HT1080 (cell line): Measurements from ENCODE around the gene PTPRN2. TPM values are rescaled to one million over a fixed set of nuclear protein-coding genes. Genes with fewer than 3 reads are reported as not detected.

Experiments
- DNase-seq: peaks from one replicate; pipeline ENCODE4 v3.0.0-alpha.2; 2015; ENCODE audit warnings: low read depth
- total RNA-seq: library from RNA; depleted of rRNA; stranded (reverse); fragments of >200 nt; shearing (Covaris generic); gene quantifications from 2 replicates; pipeline ENCODE4 v1.2.3, GENCODE V29; 2014

The PTPRN2 gene
- total RNA-seq, 1 experiment from 2014 or later: 0.31 TPM

DNA sequence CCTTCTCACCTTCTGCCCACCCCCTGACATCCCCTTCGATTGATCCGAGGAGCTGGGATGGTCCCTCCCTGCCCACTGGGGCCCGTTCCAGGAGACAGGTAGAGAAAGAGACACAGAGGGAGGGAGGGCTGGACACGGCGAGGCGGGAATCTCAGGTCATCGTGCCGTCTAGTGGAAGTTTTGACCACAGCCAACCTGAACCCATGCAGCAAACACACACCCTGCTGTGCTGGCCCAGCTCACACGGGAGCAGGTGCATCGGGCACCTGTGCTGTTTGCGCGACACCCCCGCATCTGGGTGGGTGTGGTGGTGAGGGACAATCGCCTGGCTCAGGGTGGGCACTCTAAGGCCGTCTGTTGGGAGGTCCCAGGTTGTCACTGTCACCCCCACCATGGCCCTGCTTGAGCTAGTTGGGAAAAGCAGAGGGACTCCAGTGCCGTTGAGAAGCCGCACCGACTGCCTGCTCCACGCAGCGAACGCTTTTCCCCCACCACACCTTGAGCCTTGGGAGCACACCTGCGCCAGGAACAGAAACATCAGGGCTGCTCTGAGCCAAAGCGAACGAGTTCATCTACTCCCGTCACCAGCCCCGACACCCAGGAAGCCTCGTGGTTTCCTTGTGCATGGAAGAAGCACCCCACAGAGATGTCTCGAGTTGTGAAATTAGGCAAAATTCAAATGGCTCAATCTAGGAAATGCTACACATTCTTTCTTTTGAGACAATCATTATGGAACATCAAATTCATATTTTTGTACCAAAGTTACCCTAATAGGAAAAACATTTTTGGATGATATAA lies 965.0 kb downstream of the PTPRN2 start:
- DNase-seq: no peak

DNA sequence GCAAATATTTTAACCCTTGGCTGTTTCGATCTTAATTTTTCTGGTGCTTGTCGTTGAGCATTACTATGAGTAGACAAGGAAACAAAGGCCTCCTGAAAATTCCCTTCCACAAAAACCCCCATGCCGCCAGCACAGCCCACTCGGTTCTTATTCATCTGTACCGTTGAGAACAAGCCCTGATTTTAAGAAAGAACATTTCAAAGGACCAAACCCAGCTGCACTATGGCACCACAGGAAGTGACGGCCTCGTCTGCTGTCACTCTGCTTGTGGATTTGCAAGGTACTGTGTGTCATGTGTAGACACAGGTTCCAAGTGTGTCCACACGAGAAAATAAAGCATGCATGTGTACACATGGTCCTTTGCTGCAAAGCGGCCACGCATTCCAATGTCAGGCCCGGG lies 965.6 kb downstream of the PTPRN2 start:
- no peak for DNase-seq

DNA sequence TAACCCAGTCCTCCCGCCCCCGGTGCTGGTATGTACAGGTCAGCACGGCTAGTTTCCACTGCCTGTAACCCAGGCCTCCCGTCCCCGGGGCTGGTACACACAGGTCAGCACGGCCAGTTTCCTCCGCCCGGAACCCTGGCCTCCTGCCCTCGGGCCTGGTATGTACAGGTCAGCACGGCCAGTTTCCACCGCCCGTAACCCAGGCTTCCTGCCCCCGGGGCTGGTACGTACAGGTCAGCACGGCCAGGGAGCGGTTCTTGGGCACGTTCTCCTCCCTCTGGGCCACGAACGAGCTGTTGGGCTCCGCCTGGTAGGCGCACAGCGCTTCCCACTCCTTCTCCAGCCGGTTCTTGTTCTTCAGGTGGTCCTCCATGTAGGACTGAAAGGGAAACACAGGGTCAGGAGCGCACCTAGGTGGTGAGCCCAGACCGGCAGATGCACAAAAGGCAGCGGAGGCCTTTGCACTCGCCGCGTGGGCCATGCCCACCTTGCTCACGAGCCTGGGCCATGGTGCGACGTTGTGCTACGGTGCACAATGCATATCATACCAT lies 966.4 kb downstream of the PTPRN2 start:
- DNase-seq: no peak

DNA sequence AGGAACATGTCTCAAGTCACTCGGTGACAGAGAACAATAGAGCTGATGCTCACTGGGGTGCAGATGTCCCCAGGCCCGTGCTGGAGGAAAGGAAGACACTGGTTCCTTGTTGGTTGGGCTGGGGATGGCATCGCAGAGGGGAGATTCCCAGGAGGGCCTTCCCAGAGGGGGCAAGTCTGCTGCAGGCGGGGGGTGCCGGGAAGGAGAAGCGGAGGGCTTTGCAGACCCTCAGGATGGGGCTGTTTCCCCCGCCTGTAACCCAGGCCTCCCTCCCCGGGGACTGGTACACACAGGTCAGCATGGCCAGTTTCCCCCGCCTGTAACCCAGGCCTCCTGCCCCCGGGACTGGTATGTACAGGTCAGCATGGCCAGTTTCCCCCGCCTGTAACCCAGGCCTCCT lies 967.0 kb downstream of the PTPRN2 start:
- no peak for DNase-seq

DNA sequence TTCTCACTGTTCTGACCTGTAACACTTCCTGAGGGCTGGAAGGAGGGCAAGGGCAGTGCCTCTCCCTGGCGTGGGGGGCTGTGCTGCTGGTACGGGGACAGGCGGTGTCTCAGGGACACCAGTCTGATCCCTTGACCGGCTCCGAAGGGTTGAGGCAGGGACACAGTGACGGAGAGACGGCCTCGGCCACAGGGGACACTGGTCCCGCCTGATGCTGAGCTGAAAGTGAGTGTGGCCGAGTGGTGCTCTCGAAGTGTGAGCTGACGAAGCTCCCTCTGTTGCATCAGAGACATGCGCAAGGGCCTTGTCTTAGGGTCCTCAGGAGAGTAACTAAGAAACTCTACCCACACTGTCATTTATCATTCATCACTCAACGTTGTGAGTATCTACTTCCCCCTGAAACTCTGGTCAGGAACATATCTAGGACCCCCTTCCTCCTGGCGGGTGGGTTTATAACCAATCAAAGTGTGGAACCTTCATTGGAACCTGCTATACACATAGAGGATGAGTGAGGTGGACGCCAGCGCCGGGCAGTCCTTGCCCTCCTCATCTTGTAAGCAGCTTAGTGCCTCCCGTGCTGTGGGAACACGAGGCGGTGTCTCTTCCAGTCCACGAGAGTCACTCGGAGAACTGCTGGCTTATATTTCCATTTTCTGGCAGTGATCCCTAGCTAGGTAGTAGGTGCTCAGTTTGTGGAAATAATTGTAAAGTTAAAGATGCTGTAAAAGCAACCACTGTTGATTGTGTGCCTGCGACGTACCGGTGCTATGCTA lies 967.7 kb downstream of the PTPRN2 start:
- no peak for DNase-seq

DNA sequence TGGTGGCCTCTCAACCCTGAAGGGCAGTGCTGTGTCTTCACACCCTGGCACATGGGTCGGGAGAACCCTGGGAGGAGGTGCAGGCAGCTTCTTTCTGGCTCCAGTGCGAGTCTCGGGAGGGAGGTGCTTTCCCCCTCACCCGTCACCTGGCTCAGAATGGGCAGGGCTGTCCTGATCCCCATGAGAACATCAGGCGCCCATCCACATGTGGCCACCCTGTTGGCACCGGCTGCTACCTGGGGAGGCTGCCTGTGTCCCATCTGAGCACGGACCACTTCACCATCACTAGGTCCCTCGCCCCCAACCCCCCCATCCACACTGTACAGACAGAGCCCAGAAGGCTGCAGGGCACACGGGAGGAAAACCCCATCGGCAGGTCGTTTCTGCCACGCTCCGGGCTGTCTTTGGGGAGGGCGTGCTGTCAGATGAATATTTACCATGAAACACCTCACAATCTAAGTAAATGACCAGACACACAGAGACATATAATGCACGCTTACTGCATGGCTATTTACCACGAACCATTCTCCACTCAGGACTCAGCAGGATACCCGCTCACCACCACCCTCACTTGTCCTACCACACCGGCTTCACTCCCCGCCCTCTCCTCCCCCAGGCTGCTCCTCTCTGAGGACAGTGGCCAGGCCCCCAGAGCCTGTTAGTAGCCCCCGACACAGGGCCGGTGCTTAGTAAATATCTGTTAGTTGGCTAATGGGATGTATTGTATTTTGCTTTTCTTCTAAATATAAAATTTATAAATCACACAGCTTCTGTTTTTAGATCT lies 968.6 kb downstream of the PTPRN2 start:
- no peak for DNase-seq

DNA sequence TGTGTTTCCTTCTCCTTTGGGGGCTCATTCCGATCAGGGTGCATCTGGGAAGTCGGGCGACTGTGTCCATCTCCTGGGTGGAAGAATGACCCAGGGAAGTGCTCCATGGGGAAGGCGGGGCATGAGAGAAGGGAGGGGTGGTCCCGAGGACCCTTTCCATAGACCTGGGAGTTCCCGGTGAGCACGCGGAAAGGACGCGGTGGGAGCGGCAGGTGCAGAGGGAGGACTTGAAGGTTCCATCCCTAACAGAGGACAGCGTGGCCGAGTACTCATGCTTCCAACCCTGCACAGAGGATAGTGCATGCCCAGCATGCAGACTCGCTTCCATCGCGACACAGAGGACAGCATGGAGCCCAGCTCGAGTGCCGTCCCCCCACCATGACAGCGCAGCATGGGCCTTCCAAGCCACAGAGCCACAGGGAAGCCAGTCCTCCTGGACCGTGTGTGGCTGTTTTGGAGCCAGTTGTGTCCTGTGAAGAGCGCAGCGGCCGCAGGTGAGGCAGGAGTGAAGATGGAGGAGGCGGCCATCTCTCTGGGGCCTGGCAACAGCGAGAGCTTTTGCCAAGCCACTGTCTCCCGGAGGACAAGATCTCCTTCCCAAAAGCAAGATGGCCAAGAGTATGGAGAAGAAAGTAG lies 969.4 kb downstream of the PTPRN2 start:
- no peak for DNase-seq

DNA sequence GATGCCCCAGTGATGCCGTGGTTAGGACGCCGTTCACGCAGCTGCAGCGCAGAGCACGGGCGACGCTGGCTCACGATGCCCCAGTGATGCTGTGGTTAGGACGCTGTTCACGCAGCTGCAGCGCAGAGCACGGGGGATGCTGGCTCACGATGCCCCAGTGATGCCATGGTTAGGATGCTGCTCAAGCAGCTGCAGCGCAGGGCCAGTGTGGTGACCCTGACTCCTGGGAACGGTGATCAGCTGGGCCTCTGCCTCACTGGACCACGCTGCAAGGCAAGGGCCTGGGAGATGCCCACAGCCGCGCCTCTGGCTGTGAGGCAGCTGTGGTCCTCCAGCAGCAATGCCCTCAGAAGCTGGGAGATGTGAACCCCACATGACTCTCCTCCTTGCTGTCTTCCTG lies 970.2 kb downstream of the PTPRN2 start:
- no peak for DNase-seq

DNA sequence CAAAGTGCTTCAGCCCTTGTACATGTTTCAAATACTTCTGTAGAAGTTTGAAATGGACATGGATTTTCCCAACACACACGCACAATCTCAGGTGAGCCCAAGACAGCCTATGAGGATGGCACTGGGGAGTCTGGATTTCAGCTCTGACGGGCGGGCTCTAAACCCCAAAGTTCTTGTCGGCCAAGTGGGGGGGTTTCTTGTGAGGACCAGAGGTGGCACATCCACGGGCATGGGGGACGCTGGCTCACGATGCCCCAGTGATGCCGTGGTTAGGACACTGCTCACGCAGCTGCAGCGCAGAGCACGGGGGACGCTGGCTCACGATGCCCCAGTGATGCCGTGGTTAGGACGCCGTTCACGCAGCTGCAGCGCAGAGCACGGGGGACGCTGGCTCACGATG lies 970.7 kb downstream of the PTPRN2 start:
- no peak for DNase-seq

DNA sequence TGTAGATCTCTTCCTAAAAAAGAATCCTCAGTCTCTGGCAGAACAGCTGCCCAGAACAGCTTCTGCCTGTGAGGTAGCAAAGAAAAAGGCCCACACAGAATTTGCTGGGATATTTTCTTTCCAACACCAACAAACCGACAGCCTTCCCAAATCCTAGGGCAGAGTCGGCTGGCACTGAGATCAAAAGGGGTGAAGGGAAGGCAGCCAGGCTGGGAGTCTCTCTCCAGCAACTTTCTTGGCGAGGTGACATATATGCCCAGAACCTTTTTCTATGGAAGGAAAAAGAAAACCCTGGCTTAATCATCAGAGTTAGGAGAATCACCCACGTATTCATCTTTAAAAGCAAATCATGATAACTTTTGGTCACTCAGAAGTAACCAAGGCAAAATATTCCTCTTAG lies 971.2 kb downstream of the PTPRN2 start:
- no peak for DNase-seq

DNA sequence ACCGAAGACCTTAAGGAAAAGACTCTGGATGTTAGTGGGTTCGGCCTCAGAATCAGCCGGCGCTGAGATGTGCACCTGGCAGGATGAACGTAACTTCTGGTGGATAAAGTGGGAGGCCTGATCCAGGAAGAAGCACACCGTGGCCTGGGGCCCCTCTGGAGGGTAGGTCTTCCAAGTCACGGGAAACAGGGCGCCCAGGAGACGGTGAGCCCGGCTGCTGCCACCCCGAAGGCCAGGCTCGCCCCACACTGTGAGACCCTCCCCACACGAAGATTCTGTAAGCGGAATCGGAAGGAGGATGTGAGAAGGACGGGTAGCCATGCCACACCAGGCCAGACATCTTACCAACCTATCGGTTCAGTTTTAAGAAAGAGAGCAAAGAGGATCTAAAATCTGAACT lies 971.8 kb downstream of the PTPRN2 start:
- no peak for DNase-seq

DNA sequence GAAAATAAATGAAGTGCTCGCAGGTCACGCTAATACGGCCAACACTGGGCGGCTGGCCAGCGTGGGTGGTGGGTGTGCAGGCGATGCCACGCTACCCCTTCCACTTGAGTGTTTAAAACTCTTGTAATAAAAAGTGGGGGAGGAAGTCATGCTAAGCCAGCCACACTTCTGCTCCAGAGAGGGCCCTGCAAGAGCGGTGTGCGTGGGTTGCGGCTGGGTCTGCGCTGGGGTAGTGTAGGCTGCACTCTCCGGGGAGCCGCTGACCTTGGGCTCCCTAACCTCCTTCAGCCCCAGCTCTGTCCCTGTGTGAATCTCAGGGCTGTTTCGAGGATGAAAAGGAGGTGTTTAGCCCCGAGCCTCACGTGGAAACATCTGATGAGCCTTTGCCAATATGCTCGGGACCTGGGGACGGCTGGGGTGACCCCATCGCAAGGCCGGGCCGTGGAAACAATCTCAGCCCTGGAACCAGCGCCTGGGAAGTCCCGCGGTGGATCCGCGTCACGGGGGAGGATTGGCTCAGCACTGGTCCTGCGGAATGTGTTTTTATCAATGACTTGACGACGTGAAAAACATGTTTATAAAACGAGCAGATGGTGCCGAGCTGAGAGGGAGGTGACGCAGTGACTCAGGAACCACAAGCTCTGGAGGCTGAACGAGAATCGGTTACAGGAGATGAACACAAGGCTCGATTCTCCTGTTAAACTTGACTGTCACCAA lies 972.4 kb downstream of the PTPRN2 start:
- DNase-seq: no peak

DNA sequence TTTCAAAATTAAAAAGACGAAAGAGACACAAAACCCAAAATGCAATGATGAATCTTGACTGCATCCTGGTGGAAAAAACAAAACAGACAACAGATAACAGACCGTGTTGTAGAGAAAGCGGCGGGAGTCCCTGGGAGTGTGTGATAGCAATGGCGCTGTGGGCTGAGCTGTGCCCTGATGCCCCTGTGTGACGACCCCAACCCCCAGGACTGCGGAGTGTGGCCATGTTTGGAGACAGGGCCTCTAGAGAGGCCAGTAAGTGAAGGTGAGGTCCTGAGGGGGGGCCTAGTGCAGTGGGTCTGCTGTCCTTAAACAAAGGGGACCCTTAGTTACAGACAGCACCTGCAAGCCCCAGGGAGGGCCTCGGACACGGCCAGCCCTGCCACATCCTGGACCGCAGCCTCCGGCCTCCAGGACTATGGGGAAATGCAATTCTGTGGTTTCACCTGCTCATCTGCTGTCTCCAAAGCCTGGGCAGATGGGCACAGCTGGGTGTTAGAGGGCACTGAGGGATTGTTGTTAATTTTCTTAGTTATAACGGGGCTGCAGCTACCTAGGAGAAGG lies 973.1 kb downstream of the PTPRN2 start:
- DNase-seq: no peak

DNA sequence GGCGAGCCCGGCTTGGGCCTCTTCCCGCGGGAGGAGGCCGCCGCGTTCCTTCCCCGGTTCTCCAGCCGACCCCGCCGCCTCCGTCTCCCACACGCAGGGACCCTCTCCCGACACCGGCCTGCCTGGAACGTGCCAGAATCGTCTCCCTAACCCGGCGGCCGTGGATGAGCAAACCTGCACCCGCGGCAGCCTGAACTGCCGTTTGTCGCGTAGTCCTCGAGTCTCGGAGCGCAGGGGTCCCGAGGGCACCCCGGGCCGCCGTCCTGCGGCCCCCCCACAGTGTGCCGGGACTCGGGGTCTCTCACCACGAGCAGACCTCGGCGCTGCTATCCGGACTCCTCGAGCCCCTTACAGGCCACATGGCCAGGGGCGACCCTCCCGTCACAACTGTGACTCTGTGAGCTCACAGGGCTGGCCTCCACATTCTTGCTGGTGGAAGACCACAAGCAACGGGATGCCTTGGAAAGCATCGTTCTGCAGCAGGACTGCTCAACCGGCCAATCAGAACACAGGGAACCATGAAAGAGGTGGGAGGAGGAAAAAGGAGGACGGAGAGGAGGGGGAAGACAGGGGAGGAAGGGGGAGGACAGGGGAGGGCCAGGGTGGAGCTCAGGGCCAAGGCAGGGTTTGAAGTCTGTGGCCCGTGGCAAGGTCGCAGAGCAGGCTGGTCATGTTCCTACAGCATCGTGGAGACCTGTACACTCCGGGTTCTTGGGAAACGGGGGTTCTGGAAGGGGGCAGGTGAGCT lies 973.9 kb downstream of the PTPRN2 start:
- DNase-seq: no peak

DNA sequence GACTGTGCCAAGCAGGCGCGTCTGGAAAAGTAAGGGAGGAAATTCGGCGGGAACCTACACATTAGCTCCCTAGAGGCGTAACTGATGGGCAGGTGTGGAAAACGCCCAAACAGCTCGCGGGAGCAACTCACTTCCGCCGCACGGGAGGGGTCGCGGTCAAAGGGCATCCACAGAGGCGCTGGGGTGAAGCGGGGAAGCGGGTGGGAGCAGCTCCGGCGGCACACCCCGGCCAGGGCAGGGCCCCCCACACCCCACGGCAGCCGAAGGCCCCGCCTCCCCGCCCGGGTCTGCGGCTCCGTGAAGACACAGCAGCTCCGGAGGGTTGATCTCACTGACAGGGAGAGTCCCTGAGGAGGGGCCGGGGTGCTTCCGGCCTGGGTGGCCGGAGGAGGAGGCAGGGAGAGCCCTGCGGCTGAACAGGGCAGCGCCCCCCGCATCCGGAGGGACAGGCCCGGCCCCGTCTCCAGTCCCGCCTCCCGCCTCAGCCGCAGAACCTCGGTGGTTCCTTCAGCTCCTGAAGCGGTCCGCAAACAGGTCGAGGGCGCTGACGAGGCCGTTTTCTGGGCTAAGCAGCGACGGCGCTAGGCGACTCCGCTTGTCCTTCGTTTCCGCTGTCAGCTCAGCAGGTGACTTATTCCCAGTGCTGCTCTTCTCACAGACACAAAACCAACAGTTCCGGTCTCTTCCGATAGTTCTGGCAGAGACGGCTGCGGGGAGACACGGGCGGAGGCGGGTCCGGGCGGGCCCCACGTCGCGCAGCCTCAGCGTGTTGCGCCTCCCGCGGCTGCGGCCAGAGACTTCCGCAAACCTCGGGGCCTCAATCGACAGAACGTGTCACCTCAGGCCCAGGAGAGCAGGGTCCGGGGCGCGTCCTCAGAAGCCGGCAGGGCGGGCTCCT lies 974.7 kb downstream of the PTPRN2 start:
- no peak for DNase-seq

DNA sequence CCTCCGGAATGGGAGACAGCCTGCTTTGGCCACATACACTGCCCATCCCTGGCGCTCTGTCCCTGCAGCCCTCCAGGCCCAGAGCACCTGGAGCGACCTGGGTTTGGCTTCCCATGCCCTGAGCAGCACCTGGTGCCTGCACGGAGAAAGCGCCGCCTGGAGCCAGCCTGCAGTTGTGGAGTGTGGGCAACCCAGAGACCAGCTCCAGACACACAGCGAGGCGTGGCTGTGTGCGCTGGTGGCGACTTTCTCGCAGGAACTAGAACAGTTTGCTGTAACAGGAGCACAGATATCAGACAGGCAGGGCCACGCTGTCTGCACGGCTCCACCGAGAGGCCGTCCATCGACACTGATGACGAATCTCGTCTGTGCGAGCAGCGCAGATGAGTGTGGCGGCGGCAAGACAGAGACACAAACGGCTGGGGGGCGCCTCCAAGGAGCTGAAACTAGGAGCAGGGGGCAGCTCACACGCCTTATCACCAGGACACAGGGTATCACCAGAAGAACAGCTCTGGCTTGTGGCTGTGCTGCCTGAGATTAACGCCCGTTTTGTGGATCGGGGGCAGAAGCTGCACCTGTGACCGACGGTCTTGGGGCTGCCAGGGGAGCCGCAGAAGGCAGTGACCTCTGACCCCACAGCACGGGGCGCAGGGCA lies 975.5 kb downstream of the PTPRN2 start:
- DNase-seq: no peak

DNA sequence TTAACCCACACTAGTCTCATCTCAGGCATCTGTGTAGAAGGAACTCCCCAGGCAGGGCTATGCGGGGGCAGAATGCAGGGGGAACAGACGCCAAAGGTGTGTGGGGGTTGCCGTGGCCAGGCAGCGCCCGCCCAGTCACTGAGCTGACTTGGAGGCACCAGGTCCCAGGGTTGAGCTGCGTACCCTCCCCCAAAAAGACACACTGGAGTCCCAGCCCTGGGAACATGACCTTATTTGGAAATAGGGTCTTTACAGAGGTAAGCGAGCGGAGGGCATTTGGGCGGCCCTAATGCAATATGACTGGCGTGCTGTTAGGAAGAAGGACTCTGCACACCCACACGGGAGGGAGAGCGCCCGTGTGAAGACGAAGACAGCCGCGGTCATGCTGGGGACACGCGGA lies 976.3 kb downstream of the PTPRN2 start:
- no peak for DNase-seq
